Measurements from ENCODE around the gene VASH1.
A peak's percentile ranks its signal among the peaks of the same experiment; 100 is the strongest.

Gene VASH1

DNA sequence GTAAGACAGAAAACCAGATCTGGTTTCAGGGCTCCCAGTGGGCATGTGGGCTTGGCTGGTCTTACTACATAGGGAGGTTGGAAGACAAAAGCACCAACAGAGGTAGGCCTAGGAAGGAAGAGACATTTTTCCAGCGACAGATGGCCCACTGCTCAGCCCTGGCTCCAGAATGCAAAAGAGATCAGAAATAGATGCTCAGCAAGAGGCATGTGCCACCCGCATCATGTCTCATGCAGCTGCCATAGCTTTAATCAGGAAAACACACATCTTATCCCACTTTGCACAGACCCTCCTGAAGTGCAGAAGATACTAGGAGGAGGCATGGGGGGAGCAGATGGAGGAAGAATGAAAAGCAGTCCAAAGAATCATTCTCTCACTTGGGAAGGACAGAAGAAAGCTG lies 25.3 kb downstream of the VASH1 start:
- DNase-seq = no peak

DNA sequence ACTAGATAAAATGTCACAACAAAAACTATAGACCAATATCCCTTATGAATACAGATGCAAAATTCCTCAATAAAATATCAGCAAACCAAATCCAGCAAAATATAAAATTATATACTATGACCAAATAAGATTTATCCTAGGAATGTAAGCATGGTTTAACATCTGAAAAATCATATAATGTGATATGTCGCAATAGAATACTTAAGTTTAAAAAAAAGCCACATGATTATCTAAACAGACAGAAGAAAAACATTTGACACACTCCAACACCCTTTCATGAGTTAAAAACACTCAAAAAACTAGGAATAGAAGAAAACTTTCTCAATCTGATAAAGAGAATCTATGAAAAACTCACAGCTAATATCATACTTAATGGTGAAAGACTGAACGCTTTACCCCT lies 31.2 kb downstream of the VASH1 start:
- DNase-seq = no peak

DNA sequence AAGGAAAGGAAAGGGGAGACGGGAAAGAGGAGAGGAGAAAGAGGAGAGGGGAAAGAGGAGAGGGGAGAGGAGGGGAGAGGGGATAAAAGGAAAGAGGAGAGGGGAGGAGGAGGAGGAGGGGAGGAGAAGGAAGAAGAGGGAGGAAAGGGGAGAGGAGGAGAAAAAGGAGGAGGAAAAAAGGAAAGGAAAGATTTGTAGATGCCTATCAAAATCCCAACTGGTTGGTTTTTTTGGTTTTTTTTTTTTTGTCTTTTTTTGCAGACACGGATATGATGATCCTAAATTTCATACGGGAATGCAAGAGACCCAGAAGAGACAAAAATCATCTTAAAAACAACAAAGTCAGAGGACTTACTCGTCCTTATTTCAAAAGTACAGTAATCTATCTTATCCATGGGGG lies 32.1 kb downstream of the VASH1 start:
- DNase-seq = no peak

DNA sequence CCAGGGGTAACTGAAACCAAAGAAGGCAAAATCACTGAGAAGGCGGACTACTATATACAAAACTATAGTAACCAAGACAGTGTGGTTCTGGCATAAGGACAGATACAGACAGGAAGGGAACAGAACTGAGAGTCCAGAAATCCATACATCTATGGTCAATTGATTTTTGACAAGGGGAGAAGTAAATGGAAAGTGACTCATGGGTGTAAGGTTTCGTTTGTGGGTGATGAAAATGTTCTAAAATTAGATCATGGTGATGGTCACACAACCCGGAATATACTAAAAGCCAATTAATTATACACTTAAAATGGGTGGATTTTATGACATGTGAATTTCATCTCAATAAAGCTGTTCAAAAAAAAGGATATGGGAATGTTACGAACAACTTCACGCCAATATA lies 32.7 kb downstream of the VASH1 start:
- no peak for DNase-seq

DNA sequence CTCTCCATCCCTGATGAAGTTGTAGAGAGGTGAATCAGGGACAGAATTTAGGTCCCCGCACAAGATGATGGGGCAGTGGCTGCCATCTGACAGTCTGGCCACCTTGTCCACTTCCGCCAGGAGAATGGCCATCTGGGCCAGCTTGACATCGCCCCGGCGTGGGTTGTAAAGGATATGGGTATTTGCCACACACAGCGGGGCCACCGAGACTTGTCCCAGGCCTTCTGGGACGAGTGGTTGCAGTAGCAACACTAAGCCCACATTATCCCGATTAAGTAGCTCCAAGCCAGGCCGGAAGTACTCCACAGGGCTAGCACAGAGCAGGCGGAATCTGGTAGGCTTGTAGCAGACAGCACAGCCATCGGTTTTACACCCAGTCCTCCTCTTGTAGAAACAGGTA lies 45.2 kb downstream of the VASH1 start:
- DNase-seq = no peak

GRCh38 chr14:76808011-76808410 lies 46.7 kb downstream of the VASH1 start:
- no peak for DNase-seq

DNA sequence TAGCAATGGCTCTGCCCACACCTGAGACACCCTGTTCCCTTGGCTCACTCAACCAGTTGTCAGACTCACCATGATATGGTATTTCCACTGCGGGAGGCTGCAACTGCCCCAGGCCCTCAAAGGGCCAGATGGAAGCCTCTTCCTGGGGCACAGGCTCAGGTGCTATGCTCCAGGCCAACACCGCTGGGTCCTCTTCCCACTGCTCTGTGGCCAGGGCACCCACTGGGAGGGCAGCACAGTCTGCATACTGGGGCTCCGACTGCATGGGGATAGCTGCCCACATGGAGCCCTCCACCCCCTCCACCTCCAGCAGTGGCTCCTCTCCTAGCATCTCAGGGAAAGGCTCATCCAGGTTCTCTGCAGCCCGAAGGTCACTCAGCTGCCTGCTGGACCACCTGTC lies 47.7 kb downstream of the VASH1 start:
- no peak for DNase-seq

DNA sequence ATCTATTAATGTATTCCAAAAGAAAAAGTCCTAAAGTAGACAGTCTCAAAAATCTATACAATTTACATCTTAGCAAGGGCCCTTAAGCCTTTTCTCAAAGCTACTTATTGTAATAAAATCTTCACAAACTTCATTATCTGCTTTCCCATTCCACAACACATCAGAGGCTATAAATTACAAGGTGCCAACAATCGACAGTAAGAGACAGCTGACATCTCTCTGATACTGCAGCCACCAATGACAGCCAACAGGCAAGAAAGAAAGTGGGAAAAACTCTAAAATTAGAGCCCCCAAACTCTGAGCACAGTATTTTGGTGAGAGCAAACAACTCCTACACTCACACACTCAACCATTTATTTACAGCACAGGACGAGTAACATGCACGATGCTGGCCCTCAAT lies 49.3 kb downstream of the VASH1 start:
- DNase-seq = no peak

DNA sequence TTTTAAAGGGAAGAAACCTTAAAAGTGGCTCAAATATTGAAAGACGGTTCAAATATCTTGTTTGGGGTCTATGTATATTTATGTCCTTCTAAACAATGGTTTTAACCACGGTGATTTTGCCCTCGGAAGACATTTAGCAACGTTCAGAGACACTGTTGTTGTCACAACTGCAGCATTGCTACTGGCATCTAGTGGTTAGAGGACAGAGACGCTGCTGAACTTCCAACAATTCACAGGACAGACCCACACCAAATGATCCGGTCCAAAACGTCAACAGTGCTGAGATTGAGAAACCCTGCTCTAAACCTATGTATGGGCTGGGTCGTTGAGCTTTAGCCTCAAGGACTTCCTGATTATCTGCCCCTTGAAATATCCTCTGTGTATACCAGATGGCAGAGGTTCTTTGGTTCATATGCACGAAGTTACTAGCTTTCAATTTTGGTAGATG lies 49.7 kb downstream of the VASH1 start:
- no peak for DNase-seq

DNA sequence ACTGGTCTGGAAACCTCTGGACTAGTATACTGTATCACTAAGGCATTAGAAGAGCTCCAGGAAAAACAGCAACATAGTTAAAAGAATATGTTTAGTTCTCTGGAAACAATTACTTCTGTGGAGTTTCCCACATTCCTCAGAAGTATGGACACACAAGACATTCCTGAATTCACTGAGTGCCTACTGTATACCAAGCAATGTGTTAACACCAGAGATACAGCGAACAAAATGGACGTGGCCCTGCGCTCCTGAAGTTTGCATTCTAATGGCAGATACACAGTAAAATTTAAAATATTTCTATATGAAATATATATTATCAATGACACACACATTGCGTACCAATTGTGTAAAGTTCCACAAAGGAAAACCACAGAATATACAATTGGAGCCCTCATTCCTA lies 50.3 kb downstream of the VASH1 start:
- DNase-seq = no peak

DNA sequence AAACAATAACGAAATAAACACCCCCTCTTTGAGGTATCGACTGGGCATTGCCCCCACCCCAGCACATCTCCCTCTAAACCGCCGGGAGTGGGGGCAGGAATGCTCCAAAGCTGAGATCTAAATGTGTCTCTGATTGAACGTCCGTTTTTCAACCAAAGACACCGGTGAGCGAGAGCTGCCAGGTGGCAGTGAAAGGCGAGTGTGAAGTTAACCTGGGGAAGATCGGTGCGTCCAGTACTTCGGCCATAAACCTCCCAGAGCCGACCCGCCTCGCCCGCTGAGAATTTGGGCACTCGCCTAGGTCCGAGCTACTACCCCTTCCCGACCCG lies 50.8 kb downstream of the VASH1 start:
- no peak for DNase-seq

DNA sequence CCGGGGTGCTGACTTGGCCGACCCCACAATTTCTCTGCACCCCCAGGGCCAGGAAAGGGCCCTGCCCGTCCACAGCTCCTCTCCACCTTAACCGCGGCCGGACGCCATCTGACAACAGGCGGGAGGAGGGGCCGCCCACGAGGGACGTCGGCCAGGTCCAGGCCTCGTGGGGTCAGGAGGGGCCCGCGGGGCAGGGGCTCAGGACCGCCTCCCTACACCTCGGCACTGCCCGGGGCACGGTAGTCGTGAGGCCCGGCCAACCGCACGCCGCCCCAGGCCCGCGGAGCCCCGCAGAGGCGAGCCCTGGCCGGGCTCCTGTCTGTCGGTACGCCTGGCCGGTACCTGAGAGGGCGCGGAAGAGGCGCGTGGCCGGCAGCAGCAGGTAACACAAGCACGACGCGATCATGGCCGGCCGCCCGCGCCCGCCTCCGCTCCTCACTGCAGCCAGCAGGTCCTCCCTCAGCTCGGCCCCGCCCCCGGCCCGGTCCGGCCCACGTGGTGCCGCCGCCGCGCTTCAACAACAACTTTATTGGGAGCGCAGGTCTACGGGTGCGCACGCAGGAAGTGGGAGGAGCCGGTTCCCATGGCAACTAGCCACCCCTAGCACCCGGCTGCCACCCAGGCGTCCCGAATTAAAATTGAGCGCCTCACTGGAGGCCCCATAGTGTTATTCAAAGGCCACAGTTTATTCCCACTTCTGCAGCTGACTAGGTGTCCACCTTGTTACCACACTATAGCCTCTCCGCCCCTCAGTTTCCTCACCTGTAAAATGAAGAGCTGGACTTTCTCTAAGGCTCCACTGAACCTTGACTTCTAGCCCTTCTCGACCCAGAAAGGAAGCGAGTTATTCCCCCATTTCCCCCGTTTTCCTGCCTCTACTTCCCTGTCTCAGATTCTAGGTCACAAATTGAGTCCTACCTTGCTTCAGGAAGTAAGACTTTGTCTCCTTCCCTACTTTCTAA lies 51.4 kb downstream of the VASH1 start, which contains the start of gene ANGEL1:
Gene ANGEL1, minus strand, starts transcription at position 461 of the 962 bp plus-strand sequence. Its CDS starts 55 bp downstream, at position 406.
- DNase-seq = peak; percentile 83

DNA sequence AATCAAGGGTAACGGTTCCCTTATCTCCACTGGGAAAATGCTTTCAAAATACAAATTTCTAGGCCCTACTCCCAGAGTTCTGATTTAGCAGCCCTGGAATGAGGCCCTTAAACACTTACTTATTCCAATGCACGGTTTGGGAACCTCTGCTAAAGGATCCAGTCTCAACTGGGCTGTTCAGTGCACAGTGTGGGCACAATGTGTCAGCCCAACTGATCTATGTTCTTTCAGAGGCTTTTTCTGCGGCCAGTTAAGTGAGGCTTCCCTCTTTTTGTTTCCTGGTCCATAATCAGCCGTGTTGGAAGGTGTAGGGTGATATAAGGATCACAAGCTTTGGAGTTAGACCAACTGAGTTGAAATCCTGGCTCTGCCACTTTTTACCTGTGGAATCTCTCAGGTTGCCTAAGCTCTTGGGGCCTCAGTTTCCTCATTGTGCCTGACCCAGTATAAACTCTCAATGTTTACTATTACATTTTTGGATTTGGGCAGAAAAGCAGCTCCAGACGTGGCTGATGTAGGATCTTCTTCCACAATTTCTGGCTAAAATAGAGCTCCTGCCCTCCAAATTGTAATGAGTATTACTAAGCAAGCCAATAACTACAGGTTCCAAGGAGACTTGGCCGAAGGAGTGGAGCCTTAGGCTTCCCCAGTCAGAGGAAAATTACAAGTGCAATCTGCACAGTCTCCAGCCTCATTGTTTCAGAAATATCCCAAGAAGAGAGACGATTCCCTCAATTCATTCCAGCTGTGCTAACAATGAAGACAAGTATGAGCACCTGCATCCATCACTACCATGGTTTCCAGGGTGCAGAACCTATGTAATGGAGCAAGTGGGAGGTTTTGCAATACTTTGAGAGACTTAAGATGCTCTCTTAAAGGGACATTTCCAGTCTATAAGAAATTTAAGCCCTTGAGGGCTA lies 53.7 kb downstream of the VASH1 start:
- DNase-seq = no peak

DNA sequence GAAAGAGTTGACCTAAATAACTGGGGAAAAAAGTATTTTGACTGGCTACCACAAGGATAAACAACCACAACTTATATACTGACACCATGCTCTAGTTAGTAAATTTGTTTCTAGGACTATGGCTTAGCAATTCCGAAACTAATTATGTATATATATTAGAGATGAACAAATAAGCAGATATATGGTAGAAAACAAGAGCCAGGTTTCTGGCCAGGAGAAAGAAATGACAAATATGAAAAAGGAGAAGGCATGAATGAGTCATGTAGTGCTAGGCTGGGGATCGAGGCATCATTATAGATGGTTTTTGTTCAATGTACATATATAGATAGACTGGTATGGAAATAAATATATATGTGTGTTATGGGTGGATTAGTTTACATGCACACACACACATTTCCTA lies 59.4 kb downstream of the VASH1 start:
- no peak for DNase-seq

DNA sequence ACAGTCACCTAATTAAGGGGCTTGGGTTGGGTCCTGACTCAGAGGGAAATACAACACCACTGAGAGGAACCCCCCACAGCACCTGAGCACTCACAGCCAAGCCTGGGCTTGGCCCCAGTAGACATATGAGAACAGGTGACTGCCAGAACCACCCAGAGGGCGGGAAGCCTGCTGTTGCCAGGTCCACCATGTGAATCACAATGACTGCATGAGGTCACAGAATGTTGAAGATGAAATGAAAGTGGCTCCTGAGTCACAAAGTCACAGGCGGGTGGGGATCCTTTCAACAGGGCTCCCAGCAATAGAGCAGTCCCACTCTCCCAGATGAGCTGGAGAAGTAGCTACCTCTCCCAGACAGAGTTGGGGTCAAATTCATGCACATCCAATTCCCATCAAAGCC lies 64.9 kb downstream of the VASH1 start, which contains the start of gene LRRC74A:
Gene LRRC74A, plus strand, starts transcription at position 287 of the 400 bp plus-strand sequence. CDS start 290 bp downstream, outside the sequence.
- no peak for DNase-seq

DNA sequence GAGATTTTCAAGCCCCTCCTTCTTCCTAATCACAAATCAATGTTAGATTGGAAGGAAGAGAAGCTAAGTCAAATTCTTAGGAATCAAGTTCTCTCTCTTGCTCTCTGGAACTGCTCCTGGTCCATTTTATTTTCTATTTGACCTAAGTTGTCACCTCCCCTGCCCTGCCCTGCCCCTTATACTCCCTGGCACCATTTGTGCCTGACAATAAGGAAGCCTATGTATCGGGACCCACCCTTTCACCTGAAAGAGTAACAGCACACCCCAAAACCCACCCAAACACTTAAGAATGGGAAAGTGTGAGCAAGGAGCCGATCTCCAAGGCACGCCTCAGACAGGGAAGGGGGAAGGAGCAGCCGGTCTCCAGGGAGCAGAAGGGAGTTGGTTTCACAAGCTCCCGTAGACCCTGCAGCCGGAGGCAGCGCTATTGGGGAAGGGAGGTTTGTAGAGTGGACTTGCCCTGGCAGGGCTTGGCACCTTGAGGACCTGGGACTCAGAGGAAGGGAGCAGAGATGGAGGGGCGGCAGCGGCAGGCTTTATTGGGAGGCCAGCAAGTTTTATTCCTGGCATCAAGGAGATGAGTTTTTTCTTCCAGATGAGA lies 66.5 kb downstream of the VASH1 start:
- DNase-seq = no peak

- DNase-seq = no peak
Measured at GRCh38 chr14:76828339-76829012, 67.2 kb downstream of the VASH1 start.

DNA sequence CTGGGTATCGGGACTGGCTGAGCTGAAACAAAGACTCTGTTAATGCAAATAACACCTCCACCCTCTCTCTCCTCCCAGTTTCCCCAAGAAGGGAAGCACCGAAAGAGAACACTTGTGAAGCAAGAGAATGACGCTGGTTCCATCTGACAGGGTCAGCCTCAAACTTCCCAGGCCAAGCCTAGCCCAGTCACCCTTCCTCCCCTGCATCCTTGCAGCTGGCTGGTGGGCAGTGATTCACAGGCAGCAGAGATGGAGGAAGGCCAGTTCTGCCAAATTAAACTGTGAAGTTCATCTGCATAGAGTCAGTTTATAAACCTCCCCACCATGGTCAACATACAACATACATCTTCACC lies 67.7 kb downstream of the VASH1 start:
- no peak for DNase-seq

GRCh38 chr14:76829650-76830421 lies 68.6 kb downstream of the VASH1 start:
- no peak for DNase-seq

DNA sequence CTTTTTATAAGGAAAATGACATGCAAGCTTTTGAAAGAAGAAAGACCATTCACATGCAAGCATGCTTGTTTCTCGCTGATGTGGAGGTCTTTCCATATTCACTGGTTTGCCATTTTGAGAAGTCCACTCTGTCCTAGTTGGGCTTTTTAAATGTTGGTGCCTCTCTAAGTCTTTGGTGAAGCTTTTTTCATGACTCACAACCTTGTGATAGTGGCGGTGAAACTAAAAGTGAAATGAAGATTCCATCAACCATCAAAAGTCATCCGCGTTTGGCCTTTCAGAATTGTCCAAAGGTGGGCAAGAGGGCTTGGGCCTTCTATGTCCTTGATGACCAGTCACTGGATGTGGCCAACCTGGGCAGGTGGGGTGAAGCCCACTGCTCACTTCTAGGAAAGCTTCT lies 69.3 kb downstream of the VASH1 start:
- DNase-seq = no peak

- DNase-seq = no peak
Measured at GRCh38 chr14:76832503-76832988, 71.3 kb downstream of the VASH1 start.

All from NCI-H1048 (cell line).